Progenitor cell of endocrine pancreas (in vitro differentiated cells): Measurements from ENCODE around the gene TRIM28. TPM values are rescaled to one million over a fixed set of nuclear protein-coding genes. Genes with fewer than 3 reads are reported as not detected.

ENCODE experiments used
- DNase-seq: peaks from one replicate; pipeline ENCODE4 v3.0.0; 2021; ENCODE audit warnings: low spot score; ENCODE audit not compliant: unreplicated experiment
- H3K27ac Mint-ChIP-seq: 2 replicates; pipeline ENCODE4 v1.8.0; 2021; ENCODE audit warnings: mild to moderate bottlenecking, moderate library complexity, mixed read lengths
- H3K27me3 Mint-ChIP-seq: 2 replicates; pipeline ENCODE4 v1.8.0; 2021; ENCODE audit warnings: mixed read lengths
- H3K36me3 Mint-ChIP-seq: 2 replicates; pipeline ENCODE4 v1.8.0; 2022; ENCODE audit warnings: mixed read lengths; ENCODE audit not compliant: insufficient read depth
- H3K4me1 Mint-ChIP-seq: 2 replicates; pipeline ENCODE4 v1.8.0; 2021; ENCODE audit warnings: low read depth, mixed read lengths
- H3K4me3 Mint-ChIP-seq: 2 replicates; pipeline ENCODE4 v1.8.0; 2021; ENCODE audit warnings: low read depth, mild to moderate bottlenecking, moderate library complexity, mixed read lengths
- H3K9me3 Mint-ChIP-seq: 2 replicates; pipeline ENCODE4 v1.8.0; 2021; ENCODE audit warnings: low read depth, mixed read lengths
- total RNA-seq: library from RNA; stranded (reverse); gene quantifications from 2 replicates; pipeline ENCODE4 v1.2.1, GENCODE V29; 2021
- TF ChIP-seq, protein P1 (sequence below): fragments of 200-600 bp; sonication (generic); IDR thresholded peaks from one replicate; pipeline ENCODE4 v1.5.0; 2021; ENCODE audit warnings: antibody characterized with exemption, mild to moderate bottlenecking; ENCODE audit not compliant: unreplicated experiment

The TRIM28 gene
- total RNA-seq, 1 donor from 2014 or later: 699 TPM

GRCh38 chr19:58555369-58555885 lies 11.6 kb downstream of the TRIM28 start:
- TF ChIP-seq, protein P1, sequence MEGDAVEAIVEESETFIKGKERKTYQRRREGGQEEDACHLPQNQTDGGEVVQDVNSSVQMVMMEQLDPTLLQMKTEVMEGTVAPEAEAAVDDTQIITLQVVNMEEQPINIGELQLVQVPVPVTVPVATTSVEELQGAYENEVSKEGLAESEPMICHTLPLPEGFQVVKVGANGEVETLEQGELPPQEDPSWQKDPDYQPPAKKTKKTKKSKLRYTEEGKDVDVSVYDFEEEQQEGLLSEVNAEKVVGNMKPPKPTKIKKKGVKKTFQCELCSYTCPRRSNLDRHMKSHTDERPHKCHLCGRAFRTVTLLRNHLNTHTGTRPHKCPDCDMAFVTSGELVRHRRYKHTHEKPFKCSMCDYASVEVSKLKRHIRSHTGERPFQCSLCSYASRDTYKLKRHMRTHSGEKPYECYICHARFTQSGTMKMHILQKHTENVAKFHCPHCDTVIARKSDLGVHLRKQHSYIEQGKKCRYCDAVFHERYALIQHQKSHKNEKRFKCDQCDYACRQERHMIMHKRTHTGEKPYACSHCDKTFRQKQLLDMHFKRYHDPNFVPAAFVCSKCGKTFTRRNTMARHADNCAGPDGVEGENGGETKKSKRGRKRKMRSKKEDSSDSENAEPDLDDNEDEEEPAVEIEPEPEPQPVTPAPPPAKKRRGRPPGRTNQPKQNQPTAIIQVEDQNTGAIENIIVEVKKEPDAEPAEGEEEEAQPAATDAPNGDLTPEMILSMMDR: no peak
- no peaks in the 10 kb centered on the region for H3K9me3 Mint-ChIP-seq
- peak overlapping the region; percentile 96 for H3K27ac Mint-ChIP-seq
- H3K4me1 Mint-ChIP-seq: peaks cover 40% of the 10 kb centered on the region
- no peak for DNase-seq
- no peaks in the 10 kb centered on the region for H3K27me3 Mint-ChIP-seq
- H3K4me3 Mint-ChIP-seq: peak overlapping the region; percentile 92
- peaks cover 12% of the 10 kb centered on the region for H3K36me3 Mint-ChIP-seq

DNA sequence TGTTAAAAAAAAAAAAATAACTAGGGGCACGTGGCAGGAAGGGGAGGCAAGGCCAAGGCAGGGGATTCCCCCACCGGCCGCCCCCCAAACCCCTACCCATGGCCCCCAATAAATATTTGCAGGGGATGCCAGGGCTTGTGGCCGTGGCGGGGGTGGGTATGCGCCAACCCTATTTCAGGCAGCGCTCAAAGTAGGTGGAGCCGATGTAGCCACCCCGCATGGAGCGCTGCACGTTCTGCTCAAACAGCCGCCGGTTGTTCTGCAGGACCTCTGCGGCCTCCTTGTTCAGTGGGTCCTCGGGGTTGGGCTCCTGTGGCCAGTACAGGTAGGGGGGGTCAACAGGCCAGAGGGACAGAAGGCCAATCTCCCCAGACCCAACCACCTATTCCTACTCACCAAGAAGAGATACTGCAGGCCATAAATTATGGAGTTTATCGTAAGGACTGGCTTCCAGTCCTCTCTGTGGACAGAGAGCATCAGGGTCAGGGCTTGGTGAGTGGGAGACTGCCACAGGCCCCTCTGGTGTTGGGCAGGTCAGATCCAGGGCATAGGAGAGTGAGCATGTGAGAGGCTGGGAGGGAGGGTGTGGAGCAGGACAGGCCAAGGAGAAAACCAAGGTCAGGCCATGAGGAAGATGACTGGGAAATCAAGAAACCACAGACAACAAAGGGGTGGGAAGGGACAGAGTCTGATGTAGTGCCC lies 12.2 kb downstream of the TRIM28 start:
- TF ChIP-seq, protein P1: no peak
- no peaks in the 10 kb centered on the region for H3K27me3 Mint-ChIP-seq
- H3K9me3 Mint-ChIP-seq: no peaks in the 10 kb centered on the region
- H3K4me3 Mint-ChIP-seq: peak overlapping the region; percentile 92
- H3K36me3 Mint-ChIP-seq: peaks cover 10% of the 10 kb centered on the region
- H3K4me1 Mint-ChIP-seq: peaks cover 40% of the 10 kb centered on the region
- peak overlapping the region; percentile 90 for H3K27ac Mint-ChIP-seq
- DNase-seq: no peak

DNA sequence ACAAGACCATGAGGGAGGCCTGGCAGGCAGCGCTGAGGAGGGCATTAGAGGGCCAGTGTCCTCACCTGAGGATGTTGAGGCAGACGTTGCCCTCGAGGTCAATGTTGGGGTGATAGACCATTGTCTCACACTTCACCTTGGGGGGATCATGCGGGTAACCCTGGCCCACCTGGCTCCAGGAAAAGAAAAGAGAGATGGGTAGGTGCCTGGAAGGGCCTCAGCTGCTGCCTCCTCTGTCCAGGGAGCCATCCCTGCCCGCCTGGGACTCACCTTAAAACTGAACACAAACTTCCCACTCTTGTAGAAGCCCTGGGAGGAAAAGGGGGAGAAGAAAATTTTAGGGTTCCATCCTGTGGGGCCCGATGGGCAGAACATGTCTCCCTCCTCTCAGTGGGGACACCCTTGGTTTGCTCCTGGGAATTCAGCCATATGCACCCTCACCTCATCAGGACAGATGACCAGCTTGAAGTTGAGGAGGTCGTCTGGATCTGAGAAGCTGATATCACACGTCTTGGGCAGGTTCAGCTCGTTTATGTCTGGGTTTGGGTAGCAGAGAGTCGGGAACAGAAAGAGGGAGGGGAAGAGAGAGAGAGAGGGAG lies 12.9 kb downstream of the TRIM28 start:
- peak overlapping the region; percentile 92 for H3K4me3 Mint-ChIP-seq
- DNase-seq: no peak
- H3K27me3 Mint-ChIP-seq: no peaks in the 10 kb centered on the region
- H3K4me1 Mint-ChIP-seq: peaks cover 40% of the 10 kb centered on the region
- no peaks in the 10 kb centered on the region for H3K9me3 Mint-ChIP-seq
- peak overlapping the region; percentile 90 for H3K27ac Mint-ChIP-seq
- TF ChIP-seq, protein P1: no peak
- H3K36me3 Mint-ChIP-seq: peaks cover 10% of the 10 kb centered on the region

DNA sequence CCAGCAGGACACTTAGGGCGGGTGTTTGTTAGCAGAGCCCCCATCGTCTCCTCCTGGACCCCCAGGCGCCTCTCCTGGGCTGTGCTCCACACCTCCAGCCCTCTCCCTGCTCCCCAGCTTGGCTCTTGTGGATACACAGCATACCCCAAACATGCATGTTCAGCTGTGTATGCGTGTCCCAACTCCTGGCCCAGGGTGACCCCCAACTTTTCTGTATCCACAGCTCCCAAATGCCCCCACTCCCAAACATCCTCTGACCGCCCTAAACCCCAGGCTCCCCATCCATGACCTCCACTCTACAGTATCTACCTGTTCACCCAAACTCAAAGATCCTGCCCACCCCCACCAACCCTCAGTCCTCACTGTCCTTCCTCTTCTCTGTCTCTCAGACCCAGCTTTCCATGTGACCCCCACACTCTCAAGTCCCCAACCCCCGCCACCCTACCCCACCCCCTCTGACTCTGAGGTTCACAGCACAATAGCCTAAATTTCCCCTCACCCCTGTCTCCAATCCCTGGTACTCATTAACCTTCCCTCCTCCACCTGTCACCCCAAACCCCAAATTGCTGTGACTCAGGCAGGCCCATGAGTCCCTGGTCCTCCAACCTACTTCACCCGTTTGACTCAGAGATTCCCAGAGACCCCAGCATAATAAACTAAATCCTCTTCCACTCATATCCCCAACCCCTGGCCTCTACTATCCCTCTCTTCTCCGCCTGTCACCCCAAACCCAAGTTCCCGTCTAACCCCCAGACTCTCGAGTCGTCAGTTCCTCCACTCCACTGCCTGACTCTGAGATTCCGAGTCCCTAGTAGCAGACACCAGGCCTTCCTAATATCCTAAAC lies 13.6 kb downstream of the TRIM28 start:
- peaks cover 40% of the 10 kb centered on the region for H3K4me1 Mint-ChIP-seq
- peak overlapping the region; percentile 92 for H3K4me3 Mint-ChIP-seq
- TF ChIP-seq, protein P1: no peak
- DNase-seq: no peak
- no peaks in the 10 kb centered on the region for H3K27me3 Mint-ChIP-seq
- peaks cover 10% of the 10 kb centered on the region for H3K36me3 Mint-ChIP-seq
- no peaks in the 10 kb centered on the region for H3K9me3 Mint-ChIP-seq
- H3K27ac Mint-ChIP-seq: peak overlapping the region; percentile 96

- TF ChIP-seq, protein P1: no peak
- Mint-ChIP-seq H3K27ac (peak within 1 kb of the TSS; percentile 98), H3K4me3 (peak within 1 kb of the TSS; percentile 92), H3K9me3 (no peaks in the 10 kb centered on the region), H3K36me3 (peaks cover 5% of the 10 kb centered on the region), H3K27me3 (no peaks in the 10 kb centered on the region), H3K4me1 (peaks cover 40% of the 10 kb centered on the region)
- no peak for DNase-seq
These were observed 14.3 kb downstream of the TRIM28 start, which contains the start of gene UBE2M for GRCh38 chr19:58558066-58558622. Gene UBE2M, minus strand, starts transcription at chr19:58558611. Its CDS starts 230 bp downstream, at chr19:58558381.
